ENCODE results near the gene ZDHHC11B.
"Not testable (repeated sequence)": the region's sequence is repeated elsewhere in the genome, so short reads cannot be mapped to it uniquely, and the experiment has no call there.

ZDHHC11B gene

GRCh38 chr5:683551-684481, 100.7 kb downstream of the ZDHHC11B start:
- no peak for DNase-seq

DNA sequence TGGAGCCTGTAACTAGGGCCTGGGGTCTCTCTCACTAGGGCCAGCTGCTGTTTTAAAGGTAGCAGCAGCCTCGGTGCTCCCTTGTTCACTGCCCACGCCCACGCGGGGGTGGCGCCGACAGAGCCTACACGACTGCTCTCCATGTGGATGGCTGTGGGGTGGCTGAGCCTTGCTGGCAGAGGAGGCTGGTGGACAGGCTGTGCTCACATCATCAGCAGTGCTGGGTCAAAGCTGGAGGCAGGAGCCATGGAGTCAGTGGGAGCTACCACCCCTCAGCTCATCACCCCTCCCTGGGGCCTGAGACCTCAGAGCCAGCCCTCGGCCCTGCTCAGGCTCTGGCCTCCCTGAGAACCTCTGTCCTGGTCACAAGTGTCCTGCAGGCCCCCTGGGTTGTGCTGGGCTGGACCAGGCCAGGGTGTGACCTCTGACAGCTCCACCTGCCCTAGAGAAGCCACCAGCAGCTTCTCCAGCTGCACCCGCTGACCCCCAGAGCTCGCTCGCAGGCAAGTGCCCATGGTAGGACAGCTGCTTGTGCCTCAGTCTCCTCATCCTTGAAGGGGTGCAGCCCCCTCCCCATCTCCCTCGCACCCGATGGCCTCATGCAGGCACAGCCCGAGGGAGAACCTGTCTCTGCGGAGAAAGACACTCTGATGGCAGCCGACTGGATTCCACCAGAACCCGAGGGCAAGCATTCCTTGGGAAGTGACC, 101.7 kb downstream of the ZDHHC11B start:
- not testable (repeated sequence) for DNase-seq

DNA sequence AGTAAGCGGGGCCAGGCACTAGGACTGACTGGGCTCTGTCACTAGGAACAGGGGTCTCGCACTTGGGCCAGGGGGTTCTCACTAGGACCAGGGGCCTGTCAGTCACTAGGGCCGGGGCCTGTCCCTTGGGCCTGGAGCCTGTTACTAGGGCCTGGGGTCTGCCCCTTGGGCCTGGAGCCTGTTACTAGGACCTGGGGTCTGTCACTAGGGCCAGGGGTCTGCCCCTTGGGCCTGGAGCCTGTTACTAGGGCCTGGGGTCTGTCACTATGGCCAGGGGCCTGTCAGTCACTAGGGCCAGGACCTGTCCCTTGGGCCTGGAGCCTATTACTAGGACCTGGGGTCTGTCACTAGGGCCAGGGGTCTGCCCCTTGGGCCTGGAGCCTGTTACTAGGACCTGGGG, 102.3 kb downstream of the ZDHHC11B start:
- DNase-seq, result not testable (repeated sequence)

DNA sequence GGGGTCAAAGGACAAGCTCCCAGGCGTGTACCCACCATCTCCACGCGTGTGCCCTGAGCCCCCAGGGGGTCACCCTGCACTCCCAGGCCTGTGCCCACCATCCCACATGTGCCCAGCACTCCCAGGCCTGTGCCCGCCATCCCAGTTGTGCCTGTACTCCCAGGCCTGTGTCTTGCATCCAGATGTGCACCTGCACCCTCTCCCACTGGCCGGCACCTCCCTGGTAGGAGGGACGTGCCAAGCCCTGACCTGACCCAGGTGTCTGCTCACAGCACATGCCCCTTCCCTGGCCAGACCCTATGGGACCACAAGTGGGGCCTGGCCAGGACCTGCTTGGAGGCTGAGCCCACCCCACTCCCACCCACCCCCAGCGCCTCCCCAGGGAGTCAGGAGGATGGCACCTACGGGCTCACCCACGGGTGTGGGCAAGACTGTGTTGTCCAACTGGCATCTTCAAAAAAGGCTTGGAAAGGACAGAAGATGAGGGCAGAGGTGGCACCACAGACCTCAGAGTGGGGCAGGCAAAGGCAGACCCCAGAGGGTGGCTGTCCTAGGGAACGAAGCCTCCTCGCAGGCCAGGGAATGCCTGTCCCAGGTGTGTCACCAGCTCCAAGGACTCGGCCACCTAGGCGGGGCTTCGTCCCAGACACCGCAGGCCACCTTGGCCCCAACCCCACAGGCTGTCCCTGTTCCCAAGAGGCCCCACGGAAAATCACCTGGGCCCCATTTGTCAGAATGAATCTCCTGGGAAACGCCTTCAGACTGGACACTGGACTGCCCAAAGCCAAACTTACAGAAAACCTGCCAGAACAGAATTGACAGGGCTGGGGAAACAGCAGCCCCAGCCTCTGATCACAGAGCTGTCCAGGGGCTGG, 103.0 kb downstream of the ZDHHC11B start:
- not testable (repeated sequence) for DNase-seq

DNA sequence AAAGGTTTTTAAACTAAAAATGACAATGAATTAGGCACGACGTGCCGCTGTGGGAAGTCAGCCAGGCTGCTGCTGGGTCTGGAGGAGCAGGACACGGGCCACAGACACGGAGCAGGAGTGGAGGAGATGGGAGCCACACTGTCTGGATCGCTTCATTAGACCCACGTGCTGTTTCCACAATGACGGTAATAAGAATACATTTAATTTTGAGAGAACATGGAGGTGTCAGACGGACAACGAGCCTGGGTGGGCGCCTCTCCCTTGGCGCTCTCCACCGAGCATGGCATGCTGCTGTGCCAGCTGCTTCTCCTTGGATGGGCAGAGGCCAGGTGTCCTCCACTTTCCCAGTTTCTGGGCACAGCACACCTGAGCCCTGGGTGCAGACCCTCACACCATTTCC, 103.7 kb downstream of the ZDHHC11B start:
- DNase-seq, result not testable (repeated sequence)

GRCh38 chr5:680118-680795, 104.3 kb downstream of the ZDHHC11B start:
- DNase-seq, result not testable (repeated sequence)

GRCh38 chr5:679166-679895, 105.2 kb downstream of the ZDHHC11B start:
- not testable (repeated sequence) for DNase-seq

DNA sequence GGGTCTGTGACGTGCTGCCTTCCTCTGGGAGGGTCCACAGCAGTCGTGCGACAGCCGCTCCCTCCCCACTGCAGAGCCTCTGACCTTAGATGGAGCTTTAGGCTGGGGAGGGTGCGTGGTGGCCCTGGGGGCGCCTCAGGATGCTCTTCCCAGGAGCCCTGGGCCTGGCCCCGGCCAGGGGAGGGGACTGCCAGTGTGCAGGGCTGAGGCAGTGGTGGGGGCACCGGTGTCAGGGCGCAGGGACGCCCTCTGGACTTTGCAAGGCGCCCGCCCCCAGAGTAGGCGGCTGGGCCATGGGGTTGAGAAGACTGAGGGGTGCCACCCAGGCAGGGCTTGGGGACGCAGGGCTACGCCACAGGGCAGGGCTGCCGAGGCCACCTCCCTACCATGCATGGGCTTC, 106.0 kb downstream of the ZDHHC11B start:
- DNase-seq, result not testable (repeated sequence)

GRCh38 chr5:677131-678101, 107.1 kb downstream of the ZDHHC11B start:
- DNase-seq, result no peak

DNA sequence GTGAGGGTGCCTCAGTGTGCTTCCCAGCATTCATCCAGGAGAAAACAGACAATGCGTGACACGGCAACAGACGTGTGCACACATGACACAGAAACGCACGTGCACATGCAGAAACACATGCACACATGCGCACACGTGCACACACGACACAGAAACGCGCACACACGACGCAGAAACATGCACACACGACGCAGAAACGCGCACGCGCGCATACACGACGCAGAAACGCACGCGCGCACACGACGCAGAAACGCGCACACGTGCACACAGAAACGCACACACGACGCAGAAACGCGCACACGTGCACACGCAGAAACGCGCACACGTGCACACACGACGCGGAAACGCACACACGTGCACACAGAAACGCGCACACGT, 107.8 kb downstream of the ZDHHC11B start:
- no peak for DNase-seq

GRCh38 chr5:675871-676698, 108.4 kb downstream of the ZDHHC11B start:
- DNase-seq, result no peak

DNA sequence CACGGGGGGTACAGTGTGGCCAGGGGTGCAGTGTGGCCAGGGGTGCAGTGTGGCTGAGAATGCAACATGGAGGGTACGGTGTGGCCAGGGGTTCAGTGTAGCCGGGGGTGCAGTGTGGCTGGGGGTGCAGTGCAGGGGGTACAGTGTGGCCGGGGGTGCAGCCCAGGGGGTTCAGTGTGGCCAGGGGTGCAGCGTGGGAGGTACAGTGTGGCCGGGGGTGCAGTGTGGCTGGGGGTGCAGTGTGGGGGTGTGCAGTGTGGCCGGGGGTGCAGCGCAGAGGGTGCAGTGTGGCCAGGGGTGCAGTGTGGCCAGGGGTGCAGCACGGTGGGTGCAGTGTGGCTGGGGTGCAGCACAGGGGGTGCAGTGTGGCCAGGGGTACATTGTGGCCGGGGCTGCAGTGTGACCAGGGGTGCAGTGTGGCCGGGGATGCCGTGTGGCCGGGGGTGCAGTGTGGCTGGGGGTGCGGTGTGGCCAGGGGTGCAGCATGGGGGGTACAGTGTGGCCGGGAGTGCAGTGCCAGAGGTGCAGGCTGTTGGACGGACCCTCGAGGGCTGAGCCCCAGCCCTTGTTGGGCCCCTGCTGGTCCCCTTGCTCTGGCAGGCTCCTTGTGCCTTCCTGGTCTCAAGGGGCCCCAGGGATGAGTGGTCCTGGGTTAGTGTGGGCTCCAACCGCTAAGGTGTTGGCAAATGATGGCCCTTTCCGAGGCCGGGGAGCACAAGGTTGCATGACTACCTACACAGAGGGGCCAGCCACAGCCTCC, 109.2 kb downstream of the ZDHHC11B start:
- DNase-seq, result no peak

DNA sequence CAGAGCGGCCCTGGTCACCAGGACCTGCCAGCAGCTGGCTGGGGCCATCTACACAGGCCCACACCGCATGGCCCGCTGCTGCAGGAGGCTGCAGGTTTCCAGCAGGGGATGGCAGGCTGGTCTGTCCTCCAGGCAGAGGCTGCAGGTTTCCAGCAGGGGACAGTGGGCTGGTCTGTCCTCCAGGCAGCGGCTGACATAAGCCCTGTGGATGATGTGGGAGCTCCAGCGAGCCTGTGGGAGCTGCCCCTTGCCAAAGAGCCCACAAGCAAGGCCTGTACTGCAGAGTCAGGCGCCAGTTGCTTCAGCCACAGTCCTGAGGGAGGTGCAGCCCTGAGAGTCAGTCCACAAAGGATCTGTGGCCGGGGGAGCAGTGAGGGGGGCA, 109.9 kb downstream of the ZDHHC11B start:
- DNase-seq, result no peak

DNA sequence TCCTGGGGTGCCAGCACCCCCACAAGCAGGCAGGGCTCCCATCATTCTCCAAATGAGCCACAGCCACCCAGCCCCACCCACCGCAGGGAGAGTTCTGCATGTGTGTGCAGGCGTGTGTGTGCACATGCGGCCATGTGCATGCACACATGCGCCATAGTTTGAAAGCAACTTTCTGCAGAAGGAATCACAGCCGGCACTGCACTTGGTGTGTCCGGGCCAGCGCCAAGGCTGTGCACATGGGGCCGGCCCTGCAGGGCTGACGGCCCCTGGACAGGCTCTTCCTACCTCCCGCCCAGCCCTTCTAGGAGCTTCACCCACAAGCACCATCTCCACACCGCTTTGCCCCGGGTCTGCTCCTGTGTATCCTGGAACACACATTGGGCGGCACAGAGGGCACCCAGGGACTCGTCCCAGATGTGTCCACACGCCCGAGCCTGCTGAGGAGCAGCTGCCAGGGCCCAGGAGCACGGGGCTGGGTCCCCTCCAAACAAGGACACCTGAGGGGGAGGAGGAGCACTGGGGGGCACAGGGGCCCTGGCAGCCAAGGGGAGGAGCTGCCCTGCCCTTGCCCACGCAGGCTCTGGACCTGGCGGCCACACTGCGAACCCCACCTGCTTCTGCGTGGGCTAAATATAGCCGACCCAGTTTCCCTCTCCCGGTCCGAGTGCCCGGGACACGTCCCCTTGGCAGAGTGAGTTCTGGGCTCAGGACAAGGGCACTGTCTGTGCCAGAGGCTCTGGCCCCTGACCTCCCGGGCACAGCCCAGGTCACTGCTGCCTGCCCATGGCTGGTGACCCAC, 110.5 kb downstream of the ZDHHC11B start:
- no peak for DNase-seq

DNA sequence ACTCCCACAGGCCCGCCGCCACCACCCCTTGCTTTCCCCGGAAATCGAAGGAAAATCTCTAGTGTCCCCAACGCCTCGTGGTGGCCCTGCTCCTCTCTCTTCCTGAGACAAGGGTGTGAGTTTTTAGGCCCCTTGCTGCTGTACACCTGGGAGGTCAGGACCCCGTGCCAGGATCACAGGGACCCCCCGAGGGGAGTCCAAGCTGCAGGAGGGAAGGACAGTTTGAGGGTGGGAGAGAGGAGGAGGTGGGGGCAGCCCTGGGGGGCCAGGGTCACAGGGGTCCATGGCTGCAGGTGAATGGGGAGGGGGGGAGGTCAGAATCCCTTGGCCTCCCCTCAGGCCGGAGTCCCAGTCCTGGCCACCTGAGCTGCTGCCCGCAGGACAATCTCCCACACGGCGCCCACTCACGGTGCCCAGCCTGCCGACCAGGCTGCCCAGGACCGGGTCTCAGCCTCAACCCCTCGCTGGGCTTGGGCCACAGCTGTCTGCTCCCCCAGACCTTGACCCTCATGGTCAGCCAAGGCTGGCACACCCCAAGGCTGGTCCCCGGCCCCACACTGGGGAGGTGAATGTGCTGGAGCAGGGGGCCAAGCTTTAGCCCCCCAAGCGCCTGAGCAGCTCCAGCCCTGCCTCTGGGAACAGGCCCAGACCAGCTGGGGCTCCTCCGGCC, 111.2 kb downstream of the ZDHHC11B start:
- no peak for DNase-seq

DNA sequence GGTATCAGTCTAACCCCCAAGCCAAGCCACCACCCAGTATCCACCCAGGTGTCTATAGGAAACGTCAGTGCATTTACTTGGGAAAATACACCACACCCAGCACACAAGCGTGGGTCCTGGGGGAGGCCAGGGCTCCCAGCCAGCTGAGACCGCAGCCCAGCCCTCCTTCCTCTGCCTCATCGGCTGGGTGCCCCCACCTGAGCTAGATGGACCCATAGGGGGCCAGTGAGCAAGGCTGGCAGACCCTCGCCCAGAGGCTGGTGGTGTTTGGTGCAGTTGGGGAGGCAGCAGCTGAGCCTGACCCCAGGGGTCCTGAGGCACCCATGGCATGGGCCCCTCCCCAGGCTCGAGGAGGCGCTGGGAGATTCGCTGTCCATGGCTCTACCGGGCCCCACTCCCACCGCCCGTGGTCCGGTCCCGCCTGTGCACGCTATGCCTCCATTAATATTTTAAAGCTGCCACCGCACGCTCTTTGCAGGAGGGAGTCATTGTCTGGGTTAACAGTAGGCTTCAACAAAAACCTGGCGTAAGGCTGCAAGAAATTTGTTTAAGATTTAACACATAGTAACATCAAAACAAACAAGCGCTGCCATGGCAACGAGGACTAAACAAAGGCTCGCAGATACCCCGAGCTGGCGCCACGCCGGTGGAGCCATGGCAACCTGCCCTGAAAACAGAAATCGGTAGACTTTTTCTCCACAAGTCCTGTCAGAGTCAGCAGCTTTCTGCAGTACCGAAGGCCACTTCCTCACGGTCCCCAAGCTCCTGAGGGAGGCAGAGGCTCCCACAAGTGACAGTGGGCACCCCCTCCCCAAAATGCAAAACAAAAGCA, 112.0 kb downstream of the ZDHHC11B start:
- DNase-seq, result peak; percentile 98 to 99
